A549 (cell line): Measurements from ENCODE around the gene LRRC2.

Source experiments
- CTCF ChIP-seq: fragments of >200 bp; sonication (Bioruptor Twin); formaldehyde crosslinking; IDR thresholded peaks from 3 replicates; pipeline ENCODE4 v1.5.1; 2016
- EP300 ChIP-seq, 2 experiments: fragments of >200 bp; sonication (Bioruptor Twin); formaldehyde crosslinking; IDR thresholded peaks; 2 replicates in 1 of 2; 3 replicates in 1 of 2; pipeline ENCODE4 v1.6.1; 2016 to 2017
- ESRRA ChIP-seq: fragments of 150-350 bp; IDR thresholded peaks from 2 replicates; pipeline ENCODE4 v1.6.1; 2014; ENCODE audit warnings: mild to moderate bottlenecking, low read length, borderline replicate concordance
- HDAC2 ChIP-seq: fragments of 200-600 bp; sonication (generic); IDR thresholded peaks from 2 replicates; pipeline ENCODE4 v1.6.1; 2016
- HOXA7 ChIP-seq: fragments of 250-450 bp; sonication (Bioruptor Pico); IDR thresholded peaks from 2 replicates; pipeline ENCODE4 v1.5.0; 2020; ENCODE audit warnings: mild to moderate bottlenecking, moderate library complexity
- POLR2A ChIP-seq: IDR thresholded peaks from 2 replicates; pipeline ENCODE4 v1.6.1; 2012; ENCODE audit warnings: mild to moderate bottlenecking, low read length
- RNF2 ChIP-seq: fragments of 200-600 bp; sonication (generic); IDR thresholded peaks from 2 replicates; pipeline ENCODE4 v1.6.1; 2016; ENCODE audit warnings: low read depth, mild to moderate bottlenecking, antibody characterized with exemption, moderate library complexity, borderline replicate concordance
- SREBF2 ChIP-seq: fragments of 450-650 bp; IDR thresholded peaks from 2 replicates; pipeline ENCODE4 v1.6.1; 2014; ENCODE audit warnings: mild to moderate bottlenecking, moderate library complexity

- TF ChIP-seq EP300 (IDR thresholded peaks at IDR 0.05) (no peak), CTCF (no peak), POLR2A (no peak), RNF2 (no peak), HDAC2 (no peak), SREBF2 (no peak), ESRRA (no peak), HOXA7 (CRISPR knock-in tag) (no peak)
These were observed 1.7 kb downstream of the LRRC2 start for GRCh38 chr3:46564190-46565021.
